Body of pancreas (tissue), 4 donors: Measurements from ENCODE around the gene ZEB1. TPM values are rescaled to one million over a fixed set of nuclear protein-coding genes. Genes with fewer than 3 reads are reported as not detected.

ENCODE experiments used
- ATAC-seq: fragments of 150-250 bp; one replicate; pipeline ENCODE4 v1.9.1; 2016
- DNase-seq, 4 donors: peaks; one replicate each; pipeline ENCODE4 v3.0.0-alpha.2; 2019
- H3K27ac ChIP-seq, 4 donors: fragments of 200-600 bp; sonication (generic); 1 replicate in 3 of 4; 2 replicates in 1 of 4; pipeline versions ENCODE4 v1.5.1 to v1.6.1; 2016 to 2019; ENCODE audit warnings: mild to moderate bottlenecking in 1 of 4, mixed read lengths in 1 of 4, moderate library complexity in 1 of 4
- H3K27me3 ChIP-seq, 2 donors: fragments of 200-600 bp; sonication (generic); one replicate each; pipeline ENCODE4 v1.6.0; 2016; ENCODE audit warnings: mild to moderate bottlenecking in 1 of 2
- H3K36me3 ChIP-seq, 2 donors: fragments of 200-600 bp; sonication (generic); replicated peaks in 1 of 2; 2 replicates each; pipeline ENCODE4 v1.5.1; 2016; ENCODE audit warnings: low read depth in 2 of 2; ENCODE audit not compliant: insufficient read depth in 1 of 2
- H3K4me1 ChIP-seq: fragments of 200-600 bp; sonication (generic); one replicate; pipeline ENCODE4 v1.6.0; 2016
- H3K4me3 ChIP-seq, 2 donors: fragments of 200-600 bp; sonication (generic); 1 replicate in 1 of 2; 2 replicates in 1 of 2; pipeline ENCODE4 v1.5.1; 2016 to 2019
- H3K9me3 ChIP-seq, 3 donors: fragments of 200-600 bp; sonication (generic); 1 replicate in 2 of 3; 2 replicates in 1 of 3; pipeline ENCODE4 v1.5.1; 2016
- CTCF ChIP-seq, 7 experiments: fragments of 450-650 bp in 4 of 7; fragments of 200-600 bp in 3 of 7; sonication (generic) in 3 of 7; IDR thresholded peaks; one replicate each; pipeline ENCODE4 v1.5.1; 2016 to 2019; ENCODE audit warnings: antibody characterized with exemption in 7 of 7
- POLR2A ChIP-seq, 3 donors: fragments of 450-650 bp; IDR thresholded peaks; one replicate each; pipeline ENCODE4 v1.6.1; 2016; ENCODE audit warnings: antibody characterized with exemption in 3 of 3, mild to moderate bottlenecking in 2 of 3
- WGBS, 2 donors: methylation state at CpG; one replicate each; pipeline ENCODE4 v1.1.5; 2017; 5-methylcytosine and 5-hydroxymethylcytosine counted together
- intact Hi-C: fragments of 100-400 bp; cut with DNase I; formaldehyde crosslinking; loops from one replicate; pipeline ENCODE4 v1.15.1; 2023
- total RNA-seq, 2 donors: library from RNA; depleted of rRNA; stranded (reverse); fragments of >200 nt; gene quantifications; one replicate each; pipeline ENCODE4 v1.1.0, GENCODE V29; 2016

The ZEB1 gene
- total RNA-seq, 2 donors from 2014 or later, result 9.9 to 21.0 TPM

GRCh38 chr10:31343009-31343408 is 24.0 kb downstream of the ZEB1 start:
- ATAC-seq, result no peak
- H3K4me3 ChIP-seq, result no peak overlapping the region
- 65 to 66% methylated on average over 3 of the region's 3 CpGs for WGBS, 2 donors

GRCh38 chr10:31343551-31343950 is 24.5 kb downstream of the ZEB1 start:
- DNase-seq (no peak), ATAC-seq (no peak)
- no peak overlapping the region for H3K4me3 ChIP-seq
- 69 to 77% methylated on average over 5 of the region's 5 CpGs for WGBS, 2 donors
- no peaks in the 10 kb centered on the region for H3K36me3 ChIP-seq
- H3K9me3 ChIP-seq, result no peaks in the 10 kb centered on the region
- H3K27ac ChIP-seq, result no peak overlapping the region
- TF ChIP-seq CTCF (IDR thresholded peaks at IDR 0.05) (no peak), POLR2A (IDR thresholded peaks at IDR 0.05) (no peak)
- intact Hi-C loops, result no loop called here
- H3K4me1 ChIP-seq, result no peaks in the 10 kb centered on the region
- no peaks in the 10 kb centered on the region for H3K27me3 ChIP-seq

More at GRCh38 chr10:31343009-31343408, 24.0 kb downstream of the ZEB1 start:
- H3K36me3 ChIP-seq, result no peaks in the 10 kb centered on the region
- intact Hi-C loops, result no loop called here
- H3K27ac ChIP-seq, result no peak overlapping the region
- no peaks in the 10 kb centered on the region for H3K9me3 ChIP-seq
- no peak for DNase-seq
- no peaks in the 10 kb centered on the region for H3K27me3 ChIP-seq
- H3K4me1 ChIP-seq, result no peaks in the 10 kb centered on the region
- no peak for TF ChIP-seq CTCF (IDR thresholded peaks at IDR 0.05)
- TF ChIP-seq POLR2A (IDR thresholded peaks at IDR 0.05), result no peak

- ATAC-seq, result no peak
These were observed 26.9 kb downstream of the ZEB1 start for GRCh38 chr10:31345886-31346285.

GRCh38 chr10:31346953-31347352 is 27.9 kb downstream of the ZEB1 start:
- Histone ChIP-seq H3K4me1 (no peaks in the 10 kb centered on the region), H3K27me3 (no peaks in the 10 kb centered on the region), H3K36me3 (no peaks in the 10 kb centered on the region), H3K9me3 (no peaks in the 10 kb centered on the region), H3K4me3 (no peak overlapping the region), H3K27ac (no peak overlapping the region)
- intact Hi-C loops, result no loop called here
- TF ChIP-seq POLR2A (IDR thresholded peaks at IDR 0.05), result no peak
- no peak for TF ChIP-seq CTCF (IDR thresholded peaks at IDR 0.05)
- WGBS, 2 donors, result 76 to 89% methylated on average over 1 of the region's 1 CpG
- no peak for DNase-seq
- ATAC-seq, result no peak

More at GRCh38 chr10:31345886-31346285, 26.9 kb downstream of the ZEB1 start:
- H3K4me3 ChIP-seq, result no peak overlapping the region
- 58 to 62% methylated on average over 1 of the region's 1 CpG for whole genome bisulfite sequencing, 2 donors
- H3K27ac ChIP-seq, result no peak overlapping the region
- H3K27me3 ChIP-seq, result no peaks in the 10 kb centered on the region
- no peaks in the 10 kb centered on the region for H3K4me1 ChIP-seq
- DNase-seq, result no peak
- intact Hi-C loops, result no loop called here
- no peaks in the 10 kb centered on the region for H3K36me3 ChIP-seq
- TF ChIP-seq CTCF (IDR thresholded peaks at IDR 0.05) (no peak), POLR2A (IDR thresholded peaks at IDR 0.05) (no peak)
- no peaks in the 10 kb centered on the region for H3K9me3 ChIP-seq

- TF ChIP-seq POLR2A (IDR thresholded peaks at IDR 0.05), result no peak
- TF ChIP-seq CTCF (IDR thresholded peaks at IDR 0.05), result no peak
- no peak for DNase-seq
- no peaks in the 10 kb centered on the region for H3K4me1 ChIP-seq
- ATAC-seq, result no peak
- no peak overlapping the region for H3K4me3 ChIP-seq
- no peaks in the 10 kb centered on the region for H3K36me3 ChIP-seq
- intact Hi-C loops, result no loop called here
- H3K27me3 ChIP-seq, result no peaks in the 10 kb centered on the region
- H3K27ac ChIP-seq, result no peak overlapping the region
- H3K9me3 ChIP-seq, result peaks cover 0 to 4% (median 0%) of the 10 kb centered on the region in 3 donors
These were observed 28.7 kb downstream of the ZEB1 start for GRCh38 chr10:31347705-31348104.
